ENCODE data around the gene RAB11FIP2. TPM values are rescaled to one million over a fixed set of nuclear protein-coding genes. Genes with fewer than 3 reads are reported as not detected.

The RAB11FIP2 gene
- total RNA-seq, 1 donor from 2014 or later = 14.7 TPM

- no peak for TF ChIP-seq CTCF (IDR thresholded peaks at IDR 0.05)
- no peak for TF ChIP-seq POLR2A (IDR thresholded peaks at IDR 0.05)
- H3K36me3 ChIP-seq = no peaks in the 10 kb centered on the region
- no peaks in the 10 kb centered on the region for H3K4me1 ChIP-seq
- no peak overlapping the region for H3K4me3 ChIP-seq
- no peak overlapping the region for H3K27ac ChIP-seq
- H3K9me3 ChIP-seq = no peaks in the 10 kb centered on the region
- intact Hi-C loops (cut with DNase I) = no loop called here
- no peak for DNase-seq (ENCODE audit: extremely low spot score in 2 of 2)
- H3K27me3 ChIP-seq = no peaks in the 10 kb centered on the region
Measured at GRCh38 chr10:117980755-117981702, 65.7 kb downstream of the RAB11FIP2 start.

GRCh38 chr10:117980216-117980615, 66.5 kb downstream of the RAB11FIP2 start:
- H3K36me3 ChIP-seq = no peaks in the 10 kb centered on the region
- H3K27me3 ChIP-seq = no peaks in the 10 kb centered on the region
- no peak overlapping the region for H3K27ac ChIP-seq
- no peak for DNase-seq (ENCODE audit: extremely low spot score in 2 of 2)
- no peak overlapping the region for H3K4me3 ChIP-seq
- intact Hi-C loops (cut with DNase I) = no loop called here
- H3K4me1 ChIP-seq = no peaks in the 10 kb centered on the region
- H3K9me3 ChIP-seq = no peaks in the 10 kb centered on the region
- TF ChIP-seq CTCF (IDR thresholded peaks at IDR 0.05) (no peak), POLR2AphosphoS5 (IDR thresholded peaks at IDR 0.05; ENCODE audit: insufficient read depth in 1 of 2, low read depth in 1 of 2) (no peak), POLR2A (IDR thresholded peaks at IDR 0.05) (no peak)

- no peak for TF ChIP-seq POLR2A (IDR thresholded peaks at IDR 0.05)
- no peak for TF ChIP-seq CTCF (IDR thresholded peaks at IDR 0.05)
- no peak for TF ChIP-seq POLR2AphosphoS5 (IDR thresholded peaks at IDR 0.05; ENCODE audit: insufficient read depth in 1 of 2, low read depth in 1 of 2)
- no peaks in the 10 kb centered on the region for H3K27me3 ChIP-seq
- H3K9me3 ChIP-seq = no peaks in the 10 kb centered on the region
- no peaks in the 10 kb centered on the region for H3K36me3 ChIP-seq
- H3K4me3 ChIP-seq = no peak overlapping the region
- intact Hi-C loops (cut with DNase I) = no loop called here
- H3K27ac ChIP-seq = no peak overlapping the region
- no peaks in the 10 kb centered on the region for H3K4me1 ChIP-seq
- DNase-seq (ENCODE audit: extremely low spot score in 2 of 2) = no peak
Measured at GRCh38 chr10:117972168-117972837, 74.4 kb downstream of the RAB11FIP2 start.

- intact Hi-C loops (cut with DNase I) = no loop called here
- H3K4me3 ChIP-seq = no peak overlapping the region
- no peak overlapping the region for H3K27ac ChIP-seq
- no peaks in the 10 kb centered on the region for H3K4me1 ChIP-seq
- no peak for DNase-seq (ENCODE audit: extremely low spot score in 2 of 2)
- H3K9me3 ChIP-seq = no peaks in the 10 kb centered on the region
- no peaks in the 10 kb centered on the region for H3K27me3 ChIP-seq
- TF ChIP-seq POLR2AphosphoS5 (IDR thresholded peaks at IDR 0.05; ENCODE audit: insufficient read depth in 1 of 2, low read depth in 1 of 2) = no peak
- no peak for TF ChIP-seq CTCF (IDR thresholded peaks at IDR 0.05)
- no peak for TF ChIP-seq POLR2A (IDR thresholded peaks at IDR 0.05)
- H3K36me3 ChIP-seq = no peaks in the 10 kb centered on the region
Measured at GRCh38 chr10:117970962-117971361, 75.8 kb downstream of the RAB11FIP2 start.

GRCh38 chr10:117969592-117969991, 77.1 kb downstream of the RAB11FIP2 start:
- H3K27me3 ChIP-seq = no peaks in the 10 kb centered on the region
- TF ChIP-seq CTCF (IDR thresholded peaks at IDR 0.05) (no peak), POLR2A (IDR thresholded peaks at IDR 0.05) (no peak), POLR2AphosphoS5 (IDR thresholded peaks at IDR 0.05; ENCODE audit: insufficient read depth in 1 of 2, low read depth in 1 of 2) (no peak)

More at GRCh38 chr10:117969592-117969991, 77.1 kb downstream of the RAB11FIP2 start:
- intact Hi-C loops (cut with DNase I) = no loop called here
- DNase-seq (ENCODE audit: extremely low spot score in 2 of 2) = no peak
- Histone ChIP-seq H3K9me3 (no peaks in the 10 kb centered on the region), H3K36me3 (no peaks in the 10 kb centered on the region), H3K4me1 (no peaks in the 10 kb centered on the region), H3K27ac (no peak overlapping the region), H3K4me3 (no peak overlapping the region)
